HG02678 (cell line): ENCODE data around the gene MCF2L.
"Not testable (repeated sequence)": the region's sequence is repeated elsewhere in the genome, so short reads cannot be mapped to it uniquely, and the experiment has no call there.

Source experiments
- ATAC-seq: cut with Tn5 transposase; IDR thresholded peaks from one replicate; pipeline ENCODE4 v1.9.1; 2021; ENCODE audit warnings: mild to moderate bottlenecking, moderate library complexity; ENCODE audit not compliant: unreplicated experiment

The MCF2L gene

DNA sequence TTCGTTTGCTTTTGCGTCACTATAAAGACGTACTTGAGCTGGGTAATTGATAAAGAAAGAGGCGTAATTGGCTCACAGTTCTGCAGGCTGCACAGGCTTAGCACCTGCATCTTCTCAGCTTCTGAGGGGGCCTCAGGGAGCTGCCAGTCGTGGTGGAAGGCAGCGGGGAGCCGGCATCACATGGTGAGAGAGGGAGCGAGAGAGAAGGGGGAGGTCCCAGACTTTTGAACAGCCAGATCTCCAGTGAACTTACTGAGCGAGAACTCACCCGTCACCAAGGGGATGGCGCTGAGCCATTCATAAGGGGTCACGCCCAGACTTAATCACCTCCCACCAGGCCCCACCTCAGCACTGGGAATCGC lies 77.8 kb downstream of the MCF2L start:
- no peak for ATAC-seq

GRCh38 chr13:113047587-113047986 lies 78.6 kb downstream of the MCF2L start:
- ATAC-seq: no peak

DNA sequence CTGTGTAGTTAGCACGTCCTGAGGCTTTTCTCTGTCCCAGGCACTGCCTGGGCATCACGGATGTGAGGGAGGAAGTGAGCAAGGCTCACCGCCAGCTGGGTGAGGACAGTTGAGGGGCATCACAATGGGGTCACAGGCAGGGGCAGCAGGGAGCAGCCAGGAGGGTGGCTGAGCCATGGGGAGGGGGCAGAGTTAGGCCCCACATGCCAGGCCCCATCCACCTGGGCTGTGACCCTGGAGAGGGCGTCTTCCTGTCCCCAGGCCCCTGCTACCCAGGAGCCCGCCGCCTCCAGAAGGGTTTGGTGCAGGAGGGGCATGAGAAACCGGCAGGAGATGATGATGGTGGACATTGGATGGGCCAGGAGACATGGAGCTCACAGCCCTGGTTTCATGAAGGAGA lies 79.8 kb downstream of the MCF2L start:
- ATAC-seq: no peak

DNA sequence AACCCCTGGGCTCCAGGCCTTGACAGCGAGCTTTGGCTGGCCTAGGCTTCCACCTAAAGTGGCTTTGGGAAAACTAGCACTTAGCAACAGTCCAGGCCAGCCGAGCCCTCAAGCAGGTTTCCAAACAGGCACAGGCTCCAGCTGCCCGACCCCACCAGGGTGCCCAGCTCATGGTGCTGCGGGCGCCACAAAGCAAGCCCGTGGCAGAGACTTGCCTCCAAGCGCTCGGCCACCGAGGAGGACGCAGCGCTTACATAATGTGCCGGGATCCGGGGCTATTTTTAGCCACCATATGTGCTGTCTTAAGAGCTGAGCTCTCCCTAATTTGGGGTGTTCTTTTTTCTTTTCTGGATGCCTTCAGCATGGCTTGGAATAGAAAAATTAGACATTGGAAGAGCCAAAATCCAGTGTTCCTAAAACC lies 80.5 kb downstream of the MCF2L start:
- no peak for ATAC-seq

GRCh38 chr13:113049981-113050380 lies 81.0 kb downstream of the MCF2L start:
- no peak for ATAC-seq

- ATAC-seq: no peak
These were observed 81.9 kb downstream of the MCF2L start for GRCh38 chr13:113050734-113051431.

DNA sequence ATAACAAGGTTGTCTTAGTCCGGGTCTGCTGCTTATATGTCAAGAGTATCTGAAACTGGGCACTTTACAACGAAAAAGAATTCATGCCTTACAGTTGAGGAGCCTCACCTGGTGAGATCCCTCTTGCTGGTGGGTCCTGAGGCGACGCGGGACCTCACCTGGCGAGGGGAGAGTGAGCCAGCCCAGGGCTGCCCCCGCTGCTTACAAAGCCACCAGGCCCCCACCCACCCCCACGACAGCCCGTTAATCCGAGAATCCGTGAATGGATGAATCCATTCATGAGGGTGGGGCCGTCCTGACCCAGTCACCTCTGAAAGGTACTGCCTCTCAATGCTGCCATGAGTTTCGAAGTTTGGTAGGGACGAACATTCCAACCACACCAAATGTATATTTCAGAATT lies 82.6 kb downstream of the MCF2L start:
- no peak for ATAC-seq

GRCh38 chr13:113052206-113052605 lies 83.2 kb downstream of the MCF2L start:
- ATAC-seq: no peak

GRCh38 chr13:113052971-113053370 lies 84.0 kb downstream of the MCF2L start:
- ATAC-seq: no peak

GRCh38 chr13:113053376-113053775 lies 84.4 kb downstream of the MCF2L start:
- ATAC-seq: no peak

DNA sequence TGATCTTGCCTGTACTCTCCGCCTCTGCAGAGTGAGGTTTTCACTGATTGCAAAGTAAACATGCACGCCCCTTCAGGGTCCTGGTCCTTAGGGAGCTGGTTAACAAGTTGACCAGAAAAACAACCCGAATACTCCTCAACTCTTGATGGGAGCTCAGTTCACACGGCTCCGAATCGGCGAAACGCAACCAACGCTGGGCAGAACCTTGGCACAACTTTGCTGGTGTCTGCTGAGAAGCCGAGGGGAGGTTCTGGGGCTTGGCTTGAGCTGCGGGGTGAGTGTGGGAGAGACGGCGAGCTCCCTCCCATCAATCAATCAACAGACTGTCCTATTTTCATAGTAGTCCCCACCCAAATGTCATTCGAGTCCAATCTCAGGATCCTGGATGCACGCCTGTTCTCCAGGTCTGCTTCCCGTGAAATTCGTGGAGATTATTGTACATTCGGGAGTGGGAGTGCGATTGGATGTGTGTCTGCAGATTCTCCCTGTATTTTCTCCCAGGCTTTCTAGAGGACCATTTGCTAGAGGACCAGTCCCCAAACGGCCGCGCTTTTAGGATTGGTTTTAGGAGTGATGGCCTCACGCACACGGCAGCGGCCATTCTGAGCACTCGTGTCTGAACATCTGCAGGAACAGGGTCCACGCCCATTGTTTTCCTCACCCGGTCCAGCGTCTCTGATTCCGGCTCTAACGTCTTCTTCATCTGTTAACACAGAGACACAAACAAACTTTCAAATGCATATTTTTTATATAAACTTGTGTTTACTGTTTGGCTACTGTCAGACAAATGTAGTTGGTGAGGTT lies 85.0 kb downstream of the MCF2L start:
- ATAC-seq: no peak

DNA sequence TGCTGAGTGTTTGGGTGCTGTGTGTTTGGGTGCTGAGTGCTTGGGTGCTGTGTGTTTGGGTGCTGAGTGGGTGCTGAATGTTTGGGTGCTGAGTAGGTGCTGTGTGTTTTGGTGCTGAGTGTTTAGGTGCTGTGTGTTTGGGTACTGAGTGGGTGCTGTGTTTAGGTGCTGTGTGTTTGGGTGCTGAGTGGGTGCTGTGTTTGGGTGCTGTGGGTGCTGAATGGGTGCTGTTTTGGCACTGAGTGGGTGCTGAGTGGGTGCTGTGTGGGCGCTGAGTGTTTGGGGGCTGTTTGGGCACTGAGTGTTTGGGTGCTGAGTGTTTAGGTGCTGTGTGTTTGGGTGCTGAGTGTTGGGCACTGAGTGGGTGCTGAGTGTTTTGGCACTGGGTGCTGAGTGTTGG lies 88.1 kb downstream of the MCF2L start:
- ATAC-seq: no peak

- ATAC-seq: not testable (repeated sequence)
These were observed 88.5 kb downstream of the MCF2L start for GRCh38 chr13:113057559-113057958.

DNA sequence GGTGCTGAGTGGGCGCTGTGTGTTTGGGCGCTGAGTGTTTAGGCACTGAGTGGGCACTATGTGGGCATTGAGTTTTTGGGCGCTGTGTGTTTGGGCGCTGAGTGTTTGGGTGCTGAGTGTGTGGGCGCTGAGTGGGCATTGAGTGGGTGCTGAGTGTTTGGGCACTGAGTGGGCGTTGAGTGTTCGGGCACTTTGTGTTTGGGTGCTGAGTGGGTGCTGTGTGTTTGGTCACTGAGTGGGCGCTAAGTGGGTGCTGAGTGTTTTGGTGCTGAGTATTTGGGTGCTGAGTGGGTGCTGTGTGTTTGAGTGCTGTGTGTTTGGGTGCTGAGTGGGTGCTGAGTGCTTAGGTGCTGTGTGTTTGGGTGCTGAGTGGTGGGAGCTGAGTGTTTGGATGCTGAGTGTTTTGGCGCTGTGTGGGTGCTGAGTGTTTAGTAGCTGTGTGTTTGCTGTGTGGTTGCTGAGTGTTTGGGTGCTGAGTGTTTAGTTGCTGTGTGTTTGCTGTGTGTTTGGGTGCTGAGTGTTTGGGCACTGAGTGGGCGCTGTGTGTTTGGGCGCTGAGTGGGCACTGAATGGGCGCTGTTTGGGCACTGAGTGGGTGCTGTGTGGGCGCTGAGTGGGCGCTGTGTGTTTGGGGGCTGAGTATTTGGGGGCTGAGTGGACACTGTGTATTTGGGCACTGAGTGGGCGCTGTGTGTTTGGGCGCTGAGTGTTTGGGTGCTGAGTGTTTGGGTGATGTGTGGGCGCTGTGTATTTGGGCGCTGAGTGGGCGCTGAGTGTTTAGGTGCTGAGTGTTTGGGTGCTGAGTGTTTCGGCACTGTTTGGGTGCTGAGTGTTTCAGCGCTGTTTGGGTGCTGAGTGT lies 89.3 kb downstream of the MCF2L start:
- no peak for ATAC-seq

- no peak for ATAC-seq
These were observed 90.2 kb downstream of the MCF2L start for GRCh38 chr13:113058988-113059850.

GRCh38 chr13:113059891-113060290 lies 90.9 kb downstream of the MCF2L start:
- ATAC-seq: no peak

- no peak for ATAC-seq
These were observed 91.7 kb downstream of the MCF2L start for GRCh38 chr13:113060557-113061270.

DNA sequence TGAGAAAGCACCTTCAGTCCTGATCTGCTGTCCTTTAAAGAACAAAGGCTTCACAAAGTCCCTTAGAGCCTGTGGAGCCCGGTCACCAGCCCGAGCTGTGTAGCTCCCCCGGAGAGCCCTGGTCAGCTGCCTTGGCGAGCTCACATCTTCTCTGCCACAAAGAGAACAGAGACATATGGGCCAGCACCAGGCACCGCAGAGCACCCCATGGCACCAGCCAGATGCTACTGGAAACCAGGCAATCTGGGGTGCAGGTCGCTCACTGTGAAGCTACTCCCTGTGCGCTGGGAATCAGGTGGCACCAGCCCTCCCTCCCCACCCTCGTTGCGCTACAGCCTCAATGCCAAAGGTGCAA lies 92.2 kb downstream of the MCF2L start:
- ATAC-seq: no peak

- no peak for ATAC-seq
These were observed 92.9 kb downstream of the MCF2L start for GRCh38 chr13:113061796-113062425.

DNA sequence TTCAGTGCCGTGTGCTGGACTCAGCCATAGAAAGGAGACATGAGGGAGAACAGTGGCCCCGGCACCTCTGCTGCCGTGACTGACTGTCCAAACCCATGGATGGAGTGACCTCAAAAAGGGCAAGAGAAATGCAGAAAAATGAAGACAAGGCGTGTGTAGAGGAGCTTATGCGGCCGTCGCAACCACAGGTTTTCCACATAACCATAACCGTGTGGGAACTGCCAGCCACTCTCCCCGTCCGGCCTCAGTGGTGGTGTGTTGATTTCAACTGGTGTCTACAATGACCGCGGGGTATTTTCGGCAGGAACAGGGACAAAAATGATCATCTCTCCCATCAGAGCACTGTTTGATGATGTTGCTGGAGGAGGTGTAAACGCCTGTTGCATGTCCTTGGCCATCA lies 93.7 kb downstream of the MCF2L start:
- no peak for ATAC-seq
